Osteoblast (primary cell): ENCODE results near the gene IFT74. TPM values are rescaled to one million over a fixed set of nuclear protein-coding genes. Genes with fewer than 3 reads are reported as not detected.

Experiments used
- DNase-seq: peaks from one replicate; pipeline ENCODE4 v3.0.0; 2011; ENCODE audit warnings: low spot score, mixed read lengths; ENCODE audit not compliant: insufficient read length; ENCODE audit errors: missing footprints
- H2AFZ ChIP-seq: 2 replicates; pipeline ENCODE4 v1.6.0; 2011; ENCODE audit warnings: mild to moderate bottlenecking, low read length
- H3K27ac ChIP-seq: 2 replicates; pipeline ENCODE4 v1.5.1; 2011; ENCODE audit warnings: mild to moderate bottlenecking, low read depth, low read length, moderate library complexity
- H3K27me3 ChIP-seq: 2 replicates; pipeline ENCODE4 v1.6.0; 2012; ENCODE audit warnings: mild to moderate bottlenecking, control low read depth, inconsistent platforms, low read length, moderate library complexity; ENCODE audit not compliant: insufficient read depth
- H3K36me3 ChIP-seq: 2 replicates; pipeline ENCODE4 v1.5.1; 2011; ENCODE audit warnings: mild to moderate bottlenecking, low read length, control low read depth, moderate library complexity; ENCODE audit not compliant: insufficient read depth
- H3K4me1 ChIP-seq: 2 replicates; pipeline ENCODE4 v1.5.1; 2011; ENCODE audit warnings: mild to moderate bottlenecking, low read length, control low read depth, moderate library complexity; ENCODE audit not compliant: insufficient read depth
- H3K4me2 ChIP-seq: 2 replicates; pipeline ENCODE4 v1.6.0; 2011; ENCODE audit warnings: mild to moderate bottlenecking, low read length; ENCODE audit not compliant: insufficient read depth
- H3K4me3 ChIP-seq: fragments of 200-600 bp; sonication (generic); 3 replicates; pipeline ENCODE4 v1.5.1; 2012; ENCODE audit warnings: mild to moderate bottlenecking, low read length, inconsistent platforms; ENCODE audit not compliant: insufficient read depth
- H3K79me2 ChIP-seq: 2 replicates; pipeline ENCODE4 v1.6.0; 2012; ENCODE audit warnings: mild to moderate bottlenecking, low read length, control low read depth, inconsistent platforms; ENCODE audit not compliant: insufficient read depth
- H3K9me3 ChIP-seq: 2 replicates; pipeline ENCODE4 v1.5.1; 2011; ENCODE audit warnings: low read depth, low read length, control low read depth
- H4K20me1 ChIP-seq: 2 replicates; pipeline ENCODE4 v1.6.0; 2012; ENCODE audit warnings: mild to moderate bottlenecking, low read length, control low read depth; ENCODE audit not compliant: insufficient read depth
- CTCF ChIP-seq: IDR thresholded peaks from 2 replicates; pipeline ENCODE4 v1.5.1; 2011; ENCODE audit warnings: mild to moderate bottlenecking, low read depth, low read length, moderate library complexity; ENCODE audit errors: extremely low read depth
- total RNA-seq: library from RNA; depleted of rRNA; stranded (reverse); fragments of >200 nt; gene quantifications from 2 replicates; pipeline ENCODE4 v1.2.3, GENCODE V29; 2012

The IFT74 gene
- 19.2 and 19.9 TPM in 2 replicates for total RNA-seq

GRCh38 chr9:26955921-26956859 is at the start of gene IFT74:
Gene IFT74, plus strand, starts transcription at chr9:26956412. Its CDS starts 5,556 bp downstream, at chr9:26961968.
- Histone ChIP-seq H4K20me1 (no peaks in the 10 kb centered on the region), H3K79me2 (peaks cover 28% of the 10 kb centered on the region), H2AFZ (peak within 1 kb of the TSS; percentile 97), H3K36me3 (no peaks in the 10 kb centered on the region), H3K27me3 (no peaks in the 10 kb centered on the region), H3K4me3 (peak within 1 kb of the TSS; percentile 78), H3K4me2 (peak within 1 kb of the TSS; percentile 97), H3K27ac (peak within 1 kb of the TSS; percentile 92), H3K4me1 (peaks cover 14% of the 10 kb centered on the region), H3K9me3 (no peaks in the 10 kb centered on the region)
- DNase-seq = peak; percentile 98
- TF ChIP-seq CTCF = no peak

GRCh38 chr9:26913138-26913668 is 43.0 kb upstream of the IFT74 start:
- Histone ChIP-seq H3K4me1 (no peaks in the 10 kb centered on the region), H3K79me2 (no peaks in the 10 kb centered on the region)
- no peak for DNase-seq

GRCh38 chr9:26919698-26920097 is 36.5 kb upstream of the IFT74 start:
- Histone ChIP-seq H3K4me3 (no peak overlapping the region), H3K4me1 (no peaks in the 10 kb centered on the region), H2AFZ (no peak overlapping the region), H3K27me3 (no peaks in the 10 kb centered on the region), H4K20me1 (no peaks in the 10 kb centered on the region), H3K4me2 (no peak overlapping the region), H3K27ac (no peak overlapping the region), H3K79me2 (no peaks in the 10 kb centered on the region), H3K9me3 (no peaks in the 10 kb centered on the region), H3K36me3 (peaks cover 74% of the 10 kb centered on the region)
- DNase-seq = no peak
- no peak for TF ChIP-seq CTCF

More at GRCh38 chr9:26913138-26913668, 43.0 kb upstream of the IFT74 start:
- H4K20me1 ChIP-seq = no peaks in the 10 kb centered on the region
- no peak overlapping the region for H3K4me3 ChIP-seq
- no peaks in the 10 kb centered on the region for H3K27me3 ChIP-seq
- H3K9me3 ChIP-seq = no peaks in the 10 kb centered on the region
- peaks cover 51% of the 10 kb centered on the region for H3K36me3 ChIP-seq
- H3K4me2 ChIP-seq = no peak overlapping the region
- no peak overlapping the region for H2AFZ ChIP-seq
- no peak for TF ChIP-seq CTCF
- H3K27ac ChIP-seq = no peak overlapping the region

DNA sequence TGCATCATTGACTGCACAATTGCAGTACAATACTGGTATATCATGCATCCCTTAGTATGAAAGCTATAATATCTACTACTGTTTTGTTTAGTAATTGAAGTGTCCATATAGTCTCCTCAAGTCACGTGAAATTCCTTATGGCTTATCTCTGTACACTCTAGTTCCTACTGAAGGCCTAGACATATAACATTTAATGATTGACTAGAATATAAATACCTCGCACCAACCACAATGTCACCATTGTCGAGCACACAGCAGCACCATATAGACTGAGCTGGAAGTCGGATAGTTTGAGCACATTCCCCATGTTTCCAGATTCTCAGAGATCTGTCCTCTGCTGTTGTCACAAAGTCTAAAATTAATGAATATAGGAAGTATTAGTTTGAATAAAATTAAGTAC is 30.6 kb upstream of the IFT74 start:
- DNase-seq = no peak
- Histone ChIP-seq H3K9me3 (no peaks in the 10 kb centered on the region), H3K4me1 (no peaks in the 10 kb centered on the region), H4K20me1 (peaks cover under 1% of the 10 kb centered on the region), H3K4me3 (no peak overlapping the region), H3K4me2 (no peak overlapping the region), H3K79me2 (peaks cover 17% of the 10 kb centered on the region), H3K36me3 (peaks cover 69% of the 10 kb centered on the region), H2AFZ (no peak overlapping the region), H3K27ac (no peak overlapping the region), H3K27me3 (no peaks in the 10 kb centered on the region)
- no peak for TF ChIP-seq CTCF
